Progenitor cell of endocrine pancreas (in vitro differentiated cells): Measurements from ENCODE around the gene CFAP100. TPM values are rescaled to one million over a fixed set of nuclear protein-coding genes. Genes with fewer than 3 reads are reported as not detected.
A peak's percentile ranks its signal among the peaks of the same experiment; 100 is the strongest.

Experiments used
- DNase-seq: peaks from one replicate; pipeline ENCODE4 v3.0.0; 2021; ENCODE audit warnings: low spot score; ENCODE audit not compliant: unreplicated experiment
- H3K27ac Mint-ChIP-seq: 2 replicates; pipeline ENCODE4 v1.8.0; 2021; ENCODE audit warnings: mild to moderate bottlenecking, moderate library complexity, mixed read lengths
- H3K27me3 Mint-ChIP-seq: 2 replicates; pipeline ENCODE4 v1.8.0; 2021; ENCODE audit warnings: mixed read lengths
- H3K36me3 Mint-ChIP-seq: 2 replicates; pipeline ENCODE4 v1.8.0; 2022; ENCODE audit warnings: mixed read lengths; ENCODE audit not compliant: insufficient read depth
- H3K4me1 Mint-ChIP-seq: 2 replicates; pipeline ENCODE4 v1.8.0; 2021; ENCODE audit warnings: low read depth, mixed read lengths
- H3K4me3 Mint-ChIP-seq: 2 replicates; pipeline ENCODE4 v1.8.0; 2021; ENCODE audit warnings: low read depth, mild to moderate bottlenecking, moderate library complexity, mixed read lengths
- H3K9me3 Mint-ChIP-seq: 2 replicates; pipeline ENCODE4 v1.8.0; 2021; ENCODE audit warnings: low read depth, mixed read lengths
- total RNA-seq: library from RNA; stranded (reverse); gene quantifications from 2 replicates; pipeline ENCODE4 v1.2.1, GENCODE V29; 2021
- TF ChIP-seq, protein P1 (sequence below): fragments of 200-600 bp; sonication (generic); IDR thresholded peaks from one replicate; pipeline ENCODE4 v1.5.0; 2021; ENCODE audit warnings: antibody characterized with exemption, mild to moderate bottlenecking; ENCODE audit not compliant: unreplicated experiment

Gene CFAP100
- total RNA-seq, 1 donor from 2014 or later: 0.79 TPM

DNA sequence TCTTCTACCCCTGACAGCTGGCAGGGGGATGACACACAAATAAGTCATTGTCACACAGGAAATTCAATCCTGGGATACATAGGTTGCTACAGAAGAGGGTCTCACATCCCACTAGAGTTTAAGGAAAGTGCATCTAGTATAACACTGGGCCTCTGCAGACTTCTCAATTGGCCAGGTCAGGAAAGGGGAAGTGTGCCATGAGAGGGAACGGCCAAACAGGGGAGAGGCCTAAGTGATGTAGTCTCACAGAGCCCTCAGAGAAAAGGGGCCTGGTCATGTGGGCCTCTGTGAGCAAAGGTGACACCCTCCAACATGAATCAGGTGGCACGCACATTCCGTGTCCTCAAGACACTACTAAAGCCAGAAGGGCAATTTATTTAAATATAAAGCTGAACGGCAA lies 69.8 kb downstream of the CFAP100 start:
- H3K27ac Mint-ChIP-seq: peak overlapping the region; percentile 83
- H3K4me1 Mint-ChIP-seq: no peaks in the 10 kb centered on the region
- no peak for DNase-seq
- H3K4me3 Mint-ChIP-seq: no peak overlapping the region
- peaks cover 32% of the 10 kb centered on the region for H3K36me3 Mint-ChIP-seq
- no peaks in the 10 kb centered on the region for H3K9me3 Mint-ChIP-seq
- TF ChIP-seq, protein P1, sequence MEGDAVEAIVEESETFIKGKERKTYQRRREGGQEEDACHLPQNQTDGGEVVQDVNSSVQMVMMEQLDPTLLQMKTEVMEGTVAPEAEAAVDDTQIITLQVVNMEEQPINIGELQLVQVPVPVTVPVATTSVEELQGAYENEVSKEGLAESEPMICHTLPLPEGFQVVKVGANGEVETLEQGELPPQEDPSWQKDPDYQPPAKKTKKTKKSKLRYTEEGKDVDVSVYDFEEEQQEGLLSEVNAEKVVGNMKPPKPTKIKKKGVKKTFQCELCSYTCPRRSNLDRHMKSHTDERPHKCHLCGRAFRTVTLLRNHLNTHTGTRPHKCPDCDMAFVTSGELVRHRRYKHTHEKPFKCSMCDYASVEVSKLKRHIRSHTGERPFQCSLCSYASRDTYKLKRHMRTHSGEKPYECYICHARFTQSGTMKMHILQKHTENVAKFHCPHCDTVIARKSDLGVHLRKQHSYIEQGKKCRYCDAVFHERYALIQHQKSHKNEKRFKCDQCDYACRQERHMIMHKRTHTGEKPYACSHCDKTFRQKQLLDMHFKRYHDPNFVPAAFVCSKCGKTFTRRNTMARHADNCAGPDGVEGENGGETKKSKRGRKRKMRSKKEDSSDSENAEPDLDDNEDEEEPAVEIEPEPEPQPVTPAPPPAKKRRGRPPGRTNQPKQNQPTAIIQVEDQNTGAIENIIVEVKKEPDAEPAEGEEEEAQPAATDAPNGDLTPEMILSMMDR: no peak
- H3K27me3 Mint-ChIP-seq: no peaks in the 10 kb centered on the region

DNA sequence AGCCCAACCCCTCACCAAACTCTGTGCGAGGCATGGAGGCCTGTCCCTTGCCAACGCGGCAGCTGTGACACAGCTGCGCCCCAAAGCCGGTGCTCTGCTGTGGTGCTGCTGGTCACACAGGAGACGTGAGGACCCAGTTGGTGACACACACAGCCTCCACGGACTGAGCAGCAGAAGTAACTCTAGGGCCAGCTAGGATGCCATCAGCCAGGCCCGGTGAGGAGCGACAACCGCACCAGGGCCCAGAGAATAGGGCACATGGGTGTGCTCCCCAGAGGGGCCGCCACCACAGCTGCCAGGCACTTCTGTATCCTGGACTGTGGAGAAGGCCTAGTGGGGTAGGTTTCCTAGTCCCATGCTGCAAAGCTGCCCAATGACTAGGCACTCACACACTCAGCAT lies 70.3 kb downstream of the CFAP100 start:
- Mint-ChIP-seq H3K4me3 (no peak overlapping the region), H3K4me1 (no peaks in the 10 kb centered on the region), H3K36me3 (peaks cover 37% of the 10 kb centered on the region), H3K27ac (no peak overlapping the region), H3K27me3 (no peaks in the 10 kb centered on the region), H3K9me3 (no peaks in the 10 kb centered on the region)
- TF ChIP-seq, protein P1: no peak
- no peak for DNase-seq

DNA sequence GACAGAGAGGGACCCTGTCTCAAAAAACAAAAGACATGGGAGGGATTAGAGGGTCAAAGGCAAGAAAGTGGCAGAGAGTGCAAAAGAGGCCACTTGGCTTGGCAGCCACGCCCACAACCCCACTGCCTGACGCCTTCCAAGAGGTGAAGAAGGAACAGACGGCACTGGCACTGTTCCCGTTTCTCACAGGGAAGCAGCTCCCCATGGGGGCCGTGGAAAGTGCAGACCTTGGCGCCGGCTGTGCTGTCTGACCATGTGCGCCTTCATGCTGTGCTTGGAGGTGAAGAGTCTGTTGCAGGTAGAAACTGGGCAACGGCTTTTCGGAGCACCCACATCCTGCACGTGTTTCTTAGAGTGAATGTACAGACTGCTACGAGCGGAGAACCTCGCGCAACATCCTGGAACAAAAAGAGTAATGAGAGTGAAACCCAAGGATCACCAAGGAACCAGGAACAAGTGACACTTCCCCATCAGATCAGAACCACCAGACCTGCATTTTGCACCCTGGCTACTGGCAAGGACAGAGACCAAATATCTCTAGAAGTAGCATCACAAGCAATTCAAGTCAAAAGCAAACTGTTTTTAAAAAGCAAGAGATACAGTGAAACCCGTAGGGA lies 71.3 kb downstream of the CFAP100 start:
- Mint-ChIP-seq H3K27ac (no peak overlapping the region), H3K4me1 (no peaks in the 10 kb centered on the region), H3K4me3 (no peak overlapping the region), H3K27me3 (no peaks in the 10 kb centered on the region), H3K36me3 (peaks cover 39% of the 10 kb centered on the region), H3K9me3 (no peaks in the 10 kb centered on the region)
- TF ChIP-seq, protein P1: no peak
- DNase-seq: no peak

DNA sequence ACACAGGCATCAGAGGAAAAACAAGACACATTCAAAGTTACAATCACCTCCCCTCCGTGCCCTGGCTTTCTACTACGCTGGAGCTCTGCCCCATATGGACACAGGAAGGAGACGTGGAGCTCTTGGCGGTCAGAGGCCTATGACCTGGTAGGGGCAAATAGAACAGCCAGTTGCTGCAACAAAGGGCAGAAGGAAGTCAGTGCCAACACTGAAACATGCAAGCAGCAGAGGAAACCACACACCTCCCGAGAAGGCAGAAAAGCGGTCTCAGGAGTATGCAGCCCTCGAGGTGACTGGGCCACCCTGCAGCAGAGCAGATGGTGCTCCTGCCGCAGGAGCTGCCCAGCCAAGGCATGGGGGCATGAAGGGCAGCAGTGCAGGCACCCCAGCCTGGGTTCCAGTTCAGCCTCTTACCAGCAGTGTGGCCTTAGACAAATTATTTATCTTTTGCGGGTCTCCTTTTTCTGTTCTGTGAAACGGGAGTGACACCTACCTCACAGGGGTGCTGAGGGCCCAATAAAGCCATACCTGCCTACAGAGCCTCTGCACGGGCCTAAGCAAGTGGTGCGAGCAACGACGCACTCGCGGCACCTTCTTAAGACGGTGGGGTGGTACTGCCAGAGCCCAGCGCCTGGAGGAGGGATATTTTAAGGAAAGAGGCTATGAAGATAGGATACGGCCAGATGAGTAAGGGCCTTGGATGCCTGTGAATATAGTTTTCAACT lies 72.3 kb downstream of the CFAP100 start:
- H3K36me3 Mint-ChIP-seq: peaks cover 37% of the 10 kb centered on the region
- no peak overlapping the region for H3K27ac Mint-ChIP-seq
- H3K4me3 Mint-ChIP-seq: no peak overlapping the region
- no peak for DNase-seq
- H3K27me3 Mint-ChIP-seq: no peaks in the 10 kb centered on the region
- TF ChIP-seq, protein P1: no peak
- H3K9me3 Mint-ChIP-seq: no peaks in the 10 kb centered on the region
- peaks cover 5% of the 10 kb centered on the region for H3K4me1 Mint-ChIP-seq

DNA sequence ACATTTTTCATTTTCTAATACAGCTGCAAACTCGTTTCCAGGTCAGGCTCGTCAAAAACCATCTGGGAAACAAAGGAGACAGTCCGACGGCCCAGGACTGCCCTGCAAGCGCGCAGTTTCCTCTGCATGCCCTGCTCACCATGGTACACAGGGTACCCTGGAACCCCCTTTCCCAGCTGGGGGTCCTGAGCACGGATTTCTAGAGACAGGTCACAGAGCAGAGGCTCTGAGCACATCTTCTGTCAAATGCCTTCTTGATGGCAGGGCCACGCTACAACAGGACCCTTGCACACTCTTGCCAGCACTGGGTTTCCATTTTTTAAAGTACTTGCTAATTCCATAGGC lies 72.9 kb downstream of the CFAP100 start:
- Mint-ChIP-seq H3K36me3 (peaks cover 37% of the 10 kb centered on the region), H3K4me1 (peaks cover 10% of the 10 kb centered on the region), H3K27me3 (no peaks in the 10 kb centered on the region), H3K4me3 (no peak overlapping the region), H3K27ac (no peak overlapping the region), H3K9me3 (no peaks in the 10 kb centered on the region)
- TF ChIP-seq, protein P1: no peak
- DNase-seq: no peak
